Fibroblast of lung (primary cell): ENCODE results near the gene SGSM2. TPM values are rescaled to one million over a fixed set of nuclear protein-coding genes. Genes with fewer than 3 reads are reported as not detected.
A peak's percentile ranks its signal among the peaks of the same experiment; 100 is the strongest.

Experiments
- DNase-seq, 2 donors: peaks; one replicate each; pipeline versions ENCODE4 v3.0.0 to v3.0.0-alpha.2; 2010; ENCODE audit warnings: low read depth in 2 of 2
- H2AFZ ChIP-seq: 2 replicates; pipeline ENCODE4 v1.5.1; 2012; ENCODE audit warnings: low read length, control low read depth, inconsistent platforms
- H3K27ac ChIP-seq: 2 replicates; pipeline ENCODE4 v1.5.1; 2011; ENCODE audit warnings: low read length, control low read depth; ENCODE audit not compliant: insufficient read depth
- H3K27me3 ChIP-seq: 2 replicates; pipeline ENCODE4 v1.5.1; 2011; ENCODE audit warnings: mild to moderate bottlenecking, low read length; ENCODE audit not compliant: control insufficient read depth, insufficient read depth
- H3K36me3 ChIP-seq: 2 replicates; pipeline ENCODE4 v1.5.1; 2011; ENCODE audit warnings: low read length; ENCODE audit not compliant: control insufficient read depth, insufficient read depth
- H3K4me1 ChIP-seq: 2 replicates; pipeline ENCODE4 v1.5.1; 2011; ENCODE audit warnings: low read length; ENCODE audit not compliant: control insufficient read depth, insufficient read depth; ENCODE audit errors: extremely low read depth
- H3K4me2 ChIP-seq: 2 replicates; pipeline ENCODE4 v1.5.1; 2011; ENCODE audit warnings: low read length, control low read depth; ENCODE audit not compliant: insufficient read depth; ENCODE audit errors: extremely low read depth
- H3K4me3 ChIP-seq, 4 experiments: fragments of 200-600 bp in 1 of 4; sonication (generic) in 1 of 4; replicated peaks in 1 of 4; 2 replicates each; pipeline ENCODE4 v1.5.1; 2011 to 2016; ENCODE audit warnings: low read length in 4 of 4, low read depth in 3 of 4, mild to moderate bottlenecking in 3 of 4, control low read depth in 2 of 4, inconsistent platforms in 1 of 4, mixed read lengths in 1 of 4; ENCODE audit not compliant: insufficient read depth in 1 of 4; ENCODE audit errors: control extremely low read depth in 1 of 4
- H3K79me2 ChIP-seq: 2 replicates; pipeline ENCODE4 v1.5.1; 2012; ENCODE audit warnings: mild to moderate bottlenecking, low read length, inconsistent platforms; ENCODE audit not compliant: control insufficient read depth, insufficient read depth
- H3K9ac ChIP-seq: 2 replicates; pipeline ENCODE4 v1.5.1; 2011; ENCODE audit warnings: mild to moderate bottlenecking, low read length, control low read depth; ENCODE audit not compliant: insufficient read depth
- H3K9me3 ChIP-seq: 2 replicates; pipeline ENCODE4 v1.5.1; 2012; ENCODE audit warnings: low read depth, low read length; ENCODE audit not compliant: control insufficient read depth, insufficient read depth
- H4K20me1 ChIP-seq: 2 replicates; pipeline ENCODE4 v1.5.1; 2011; ENCODE audit warnings: low read length; ENCODE audit not compliant: control insufficient read depth, insufficient read depth; ENCODE audit errors: extremely low read depth
- CTCF ChIP-seq, 2 donors: IDR thresholded peaks in 1 of 2; conservative IDR thresholded peaks in 1 of 2; 1 replicate in 1 of 2; 2 replicates in 1 of 2; pipeline ENCODE4 v1.5.1; 2011 to 2012; ENCODE audit warnings: low read length in 2 of 2, control low read depth in 1 of 2, inconsistent platforms in 1 of 2, low read depth in 1 of 2, mild to moderate bottlenecking in 1 of 2
- EZH2 ChIP-seq: IDR thresholded peaks from 2 replicates; pipeline ENCODE4 v1.5.1; 2012; ENCODE audit warnings: low read length, control low read depth, mild to moderate bottlenecking; ENCODE audit errors: missing control alignments
- polyA plus RNA-seq, 2 donors: library from polyadenylated mRNA; depleted of rRNA in 1 of 2; stranded (reverse) in 1 of 2; unstranded in 1 of 2; fragments of >200 nt; gene quantifications; 2 replicates each; pipeline ENCODE4 v1.2.1, GENCODE V29; 2011 to 2012; ENCODE audit warnings: missing spikeins in 1 of 2
- total RNA-seq: library from RNA; depleted of rRNA; stranded (reverse); fragments of >200 nt; gene quantifications from 2 replicates; pipeline ENCODE4 v1.2.1, GENCODE V29; 2014

SGSM2 gene
- total and polyA plus RNA-seq, 2 donors (not counting 1 experiment from before 2014, with no cell fraction given) = 23.4 to 31.5 TPM

- TF ChIP-seq CTCF (conservative IDR thresholded peaks at IDR 0.05 in 1 of 2, IDR thresholded peaks at IDR 0.05 in 1 of 2; ENCODE audit: low read depth in 1 of 2, low read length in 2 of 2) = no peak
- TF ChIP-seq EZH2 = no peak
- Histone ChIP-seq H3K4me1 (peaks cover 48% of the 10 kb centered on the region), H3K4me2 (no peak overlapping the region)
Observed at GRCh38 chr17:2403044-2403443, 65.7 kb downstream of the SGSM2 start.

GRCh38 chr17:2405247-2405926, 68.1 kb downstream of the SGSM2 start:
- no peaks in the 10 kb centered on the region for H3K79me2 ChIP-seq
- peak overlapping the region; percentile 60 for H3K4me2 ChIP-seq
- no peaks in the 10 kb centered on the region for H3K9me3 ChIP-seq
- no peaks in the 10 kb centered on the region for H3K36me3 ChIP-seq
- DNase-seq = peak; percentile 89 to 91
- TF ChIP-seq CTCF (conservative IDR thresholded peaks at IDR 0.05 in 1 of 2, IDR thresholded peaks at IDR 0.05 in 1 of 2; ENCODE audit: low read depth in 1 of 2, low read length in 2 of 2) = no peak
- no peak for TF ChIP-seq EZH2
- H4K20me1 ChIP-seq = no peaks in the 10 kb centered on the region
- H3K4me3 ChIP-seq = no peak overlapping the region
- peak overlapping the region; percentile 90 for H3K27ac ChIP-seq
- H3K4me1 ChIP-seq = peaks cover 39% of the 10 kb centered on the region
- no peaks in the 10 kb centered on the region for H3K27me3 ChIP-seq
- no peak overlapping the region for H2AFZ ChIP-seq
- no peak overlapping the region for H3K9ac ChIP-seq

More at GRCh38 chr17:2403044-2403443, 65.7 kb downstream of the SGSM2 start:
- Histone ChIP-seq H4K20me1 (no peaks in the 10 kb centered on the region), H2AFZ (no peak overlapping the region), H3K36me3 (no peaks in the 10 kb centered on the region), H3K27me3 (no peaks in the 10 kb centered on the region), H3K9me3 (no peaks in the 10 kb centered on the region), H3K27ac (no peak overlapping the region), H3K4me3 (no peak overlapping the region), H3K9ac (no peak overlapping the region), H3K79me2 (peaks cover 14% of the 10 kb centered on the region)
- no peak for DNase-seq

DNA sequence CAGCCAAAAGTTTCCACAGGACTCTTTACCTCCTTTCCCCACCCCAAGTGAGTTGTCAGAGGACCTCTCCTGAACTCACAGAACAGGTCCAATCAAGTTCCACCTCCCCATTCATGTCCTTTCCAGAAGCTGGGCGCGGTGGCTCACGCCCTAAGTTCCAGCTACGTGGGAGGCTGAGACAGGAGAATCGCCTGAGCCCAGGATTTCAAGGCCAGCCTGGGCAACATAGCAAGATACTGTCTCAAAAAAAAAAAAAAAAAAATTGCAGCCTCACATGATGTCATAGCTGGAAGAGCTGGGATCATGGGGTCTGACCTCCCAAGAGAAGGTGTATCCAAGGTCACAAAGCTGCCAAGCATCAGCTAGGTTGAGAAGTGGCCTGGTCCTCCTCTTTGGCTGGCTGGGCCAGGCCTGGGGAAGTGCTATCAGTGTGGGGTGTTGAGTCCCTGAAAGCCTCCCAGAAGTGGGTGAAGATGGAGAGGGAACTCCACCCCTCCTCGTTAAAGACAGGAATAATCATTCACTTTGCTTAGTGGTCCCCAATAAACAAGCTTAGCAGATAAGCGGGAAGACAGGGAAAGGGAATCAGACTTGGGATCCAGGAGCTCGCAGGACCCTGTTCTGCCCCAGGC, 69.1 kb downstream of the SGSM2 start:
- Histone ChIP-seq H3K9me3 (no peaks in the 10 kb centered on the region), H3K9ac (peak overlapping the region; percentile 32), H4K20me1 (no peaks in the 10 kb centered on the region), H3K4me2 (peak overlapping the region; percentile 52), H3K36me3 (no peaks in the 10 kb centered on the region), H3K27me3 (no peaks in the 10 kb centered on the region), H3K4me3 (no peak overlapping the region), H3K27ac (peak overlapping the region; percentile 90), H2AFZ (no peak overlapping the region), H3K79me2 (no peaks in the 10 kb centered on the region), H3K4me1 (peaks cover 39% of the 10 kb centered on the region)
- no peak for TF ChIP-seq CTCF (conservative IDR thresholded peaks at IDR 0.05 in 1 of 2, IDR thresholded peaks at IDR 0.05 in 1 of 2; ENCODE audit: low read depth in 1 of 2, low read length in 2 of 2)
- TF ChIP-seq EZH2 = no peak
- DNase-seq = no peak
